HG03521 (cell line): Measurements from ENCODE around the gene RARG.

ENCODE experiments used
- ATAC-seq: cut with Tn5 transposase; IDR thresholded peaks from one replicate; pipeline ENCODE4 v1.9.1; 2021; ENCODE audit warnings: mild to moderate bottlenecking, moderate library complexity; ENCODE audit not compliant: unreplicated experiment

The RARG gene

DNA sequence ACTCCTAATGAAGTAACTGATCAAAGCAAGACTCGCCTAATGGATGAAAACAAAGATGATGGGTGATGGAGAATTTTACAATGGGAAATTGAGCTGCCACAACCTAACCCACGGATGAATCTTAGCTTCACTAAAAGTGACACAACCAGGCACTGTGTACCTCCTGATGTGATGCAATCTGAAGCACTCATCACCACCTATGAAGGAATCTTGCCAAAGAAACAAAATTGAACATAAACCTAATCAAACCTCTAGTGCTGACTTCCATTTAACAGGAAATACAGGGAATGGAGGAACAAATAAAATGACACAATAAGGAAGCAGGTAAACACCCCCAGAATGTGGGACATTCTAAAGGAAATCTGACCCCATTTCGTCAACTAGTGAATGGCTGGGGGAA, 13.3 kb upstream of the RARG start:
- no peak for ATAC-seq

GRCh38 chr12:53244337-53244736, 12.3 kb upstream of the RARG start:
- ATAC-seq, result no peak

GRCh38 chr12:53241623-53242412, 9.8 kb upstream of the RARG start:
- ATAC-seq, result no peak

- no peak for ATAC-seq
Observed at GRCh38 chr12:53239643-53240258, 7.7 kb upstream of the RARG start.

DNA sequence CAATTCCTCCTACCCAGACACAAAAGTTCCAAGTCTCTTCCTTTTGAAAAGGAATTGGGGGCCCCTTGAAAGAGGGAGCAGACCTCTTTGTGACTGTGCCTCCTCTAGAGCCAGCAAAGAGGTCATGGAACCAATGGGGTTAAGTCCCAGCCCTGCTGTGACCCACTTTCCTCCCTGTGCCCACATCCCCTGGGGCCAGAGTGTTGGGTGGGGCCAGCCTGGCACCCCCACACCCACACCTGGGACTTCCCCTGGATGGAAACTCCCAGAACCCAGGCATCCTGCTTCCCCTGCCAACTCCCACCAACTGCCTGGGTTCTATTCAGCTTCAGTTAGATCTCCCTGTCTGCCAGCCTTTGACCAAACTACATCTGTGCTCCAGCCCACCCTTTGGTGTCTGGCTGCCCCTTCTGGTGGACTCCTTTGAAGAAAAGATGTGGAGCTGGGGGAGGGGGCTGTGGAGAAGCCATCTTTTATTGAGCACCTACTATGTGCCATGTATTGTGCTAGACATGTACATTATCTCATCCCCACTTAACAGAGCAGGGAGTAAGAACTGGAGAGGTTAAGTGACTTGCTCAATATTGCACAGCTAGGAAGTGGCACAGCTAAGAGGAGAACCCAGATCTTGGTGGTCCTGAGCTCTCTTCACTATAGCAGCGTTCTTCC, 4.6 kb upstream of the RARG start:
- ATAC-seq, result no peak

DNA sequence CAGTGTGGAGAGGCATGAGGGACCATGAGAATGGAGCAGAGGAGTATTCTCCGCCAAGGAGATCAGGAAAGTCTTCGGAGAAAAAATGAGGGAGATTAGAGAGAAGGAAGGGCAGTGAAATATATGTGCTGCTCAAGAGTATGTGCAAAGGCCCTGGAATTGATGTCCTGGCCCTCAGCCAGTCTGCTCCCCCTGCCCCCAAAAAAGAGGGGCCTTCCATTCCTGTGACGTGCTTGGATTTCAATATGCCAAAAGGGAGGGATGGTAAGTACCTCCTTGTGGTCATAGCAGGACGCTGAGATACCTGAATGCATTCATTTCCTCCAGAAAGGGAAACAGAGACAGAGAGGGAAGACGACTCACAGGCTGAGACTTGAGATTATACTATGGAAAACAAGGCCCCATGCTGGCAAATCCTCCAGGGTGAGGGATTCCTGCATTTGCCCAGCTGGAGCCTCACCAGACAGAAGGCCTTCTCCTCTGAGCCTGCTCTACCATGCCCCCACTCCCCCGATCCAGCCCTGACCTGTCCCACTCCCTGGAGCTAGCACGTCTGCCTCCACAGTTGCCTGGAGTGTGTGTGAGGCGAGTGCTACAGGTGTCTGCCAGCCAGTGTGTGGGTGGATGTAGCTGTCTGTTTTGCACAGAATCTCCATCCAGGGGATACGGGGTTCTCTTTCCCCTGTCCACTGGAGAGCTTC, 3.9 kb upstream of the RARG start:
- no peak for ATAC-seq

GRCh38 chr12:53235164-53235563, 3.2 kb upstream of the RARG start:
- ATAC-seq, result no peak

GRCh38 chr12:53234271-53234914, 2.4 kb upstream of the RARG start:
- no peak for ATAC-seq

- ATAC-seq, result no peak
Observed at GRCh38 chr12:53233671-53234121, 1.7 kb upstream of the RARG start.

DNA sequence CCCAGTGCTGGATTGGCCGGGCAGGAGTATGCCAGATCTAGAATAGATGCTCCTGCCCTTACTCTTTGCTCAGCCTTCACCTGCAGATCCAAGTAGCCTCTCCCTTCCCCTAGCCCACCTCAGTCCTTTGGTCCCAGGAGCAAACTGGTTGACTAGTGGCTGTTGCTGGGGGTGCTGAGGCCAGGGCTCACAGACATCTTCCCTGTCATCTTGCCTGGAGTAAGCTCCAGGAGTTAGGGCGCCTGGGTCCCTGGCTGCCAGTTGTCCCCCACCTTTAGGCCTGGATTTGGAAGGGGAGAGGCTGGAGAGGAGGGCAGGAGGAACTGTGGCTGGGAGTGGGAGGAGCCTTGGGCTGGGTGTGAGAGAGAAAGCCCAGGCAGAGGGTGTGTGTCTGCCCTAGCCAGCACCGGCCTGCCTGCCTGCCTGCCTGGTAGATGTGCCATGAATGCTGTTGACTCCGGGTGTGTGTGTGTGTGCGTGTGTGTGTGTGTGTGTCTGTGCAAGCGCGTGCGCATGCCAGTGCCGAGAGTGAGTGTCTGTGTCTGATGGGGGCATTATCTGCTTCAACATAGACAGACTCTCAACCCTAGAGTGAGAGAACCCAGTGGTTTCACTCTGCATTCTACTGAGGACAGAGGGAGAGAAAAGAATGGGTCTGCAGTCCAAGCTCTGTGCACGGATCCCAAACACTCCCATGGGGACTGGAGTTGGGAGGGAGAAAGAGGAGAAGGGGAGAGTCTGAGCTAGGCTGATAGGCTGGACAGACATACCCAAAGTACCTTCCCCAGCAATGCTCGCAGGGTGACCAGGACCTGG, 845 bp upstream of the RARG start:
- no peak for ATAC-seq

- ATAC-seq, result no peak
Observed at GRCh38 chr12:53231671-53231920, 413 bp downstream of the RARG start.

- ATAC-seq, result no peak
Observed at GRCh38 chr12:53230108-53230845, 1.7 kb downstream of the RARG start.

DNA sequence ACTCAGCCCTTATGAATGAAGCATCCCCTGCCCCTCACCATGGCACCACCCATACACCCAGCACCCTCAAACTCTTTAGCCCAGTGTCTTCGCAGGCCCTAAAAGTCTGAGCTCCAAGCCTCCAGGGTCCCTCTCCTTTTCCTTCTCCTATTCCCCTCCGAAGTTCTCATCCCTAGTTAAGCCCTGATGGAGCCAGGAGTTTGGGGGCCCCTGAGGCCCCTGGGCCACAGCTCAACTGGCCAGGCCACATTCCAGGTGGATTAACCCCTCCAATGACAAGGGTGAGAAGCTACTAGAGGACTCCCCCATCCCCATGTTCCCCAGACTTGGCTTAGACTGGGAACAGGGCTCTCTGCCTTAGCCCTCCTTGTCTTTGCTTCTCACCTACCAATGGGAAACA, 2.6 kb downstream of the RARG start:
- no peak for ATAC-seq

- no peak for ATAC-seq
Observed at GRCh38 chr12:53227836-53228235, 4.2 kb downstream of the RARG start.

- ATAC-seq, result no peak
Observed at GRCh38 chr12:53227341-53227740, 4.7 kb downstream of the RARG start.

DNA sequence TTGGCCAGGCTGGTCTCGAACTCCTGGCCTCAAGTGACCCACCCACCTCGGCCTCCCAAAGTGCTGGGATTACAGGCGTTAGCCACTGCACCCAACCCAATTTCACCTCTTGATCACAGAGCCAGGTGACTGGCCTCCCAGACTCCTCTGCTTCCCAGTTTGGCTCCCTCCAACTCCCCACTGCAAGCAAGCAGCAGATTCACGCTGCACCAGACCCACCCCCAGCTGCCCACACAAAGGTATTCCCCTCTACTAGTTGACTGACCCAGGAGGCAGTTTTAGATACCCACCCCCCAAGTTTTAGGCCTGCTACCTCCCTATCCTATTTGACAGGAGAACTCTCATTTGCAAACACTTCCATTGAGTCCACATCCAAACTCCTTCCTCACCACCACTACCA, 5.2 kb downstream of the RARG start:
- no peak for ATAC-seq

DNA sequence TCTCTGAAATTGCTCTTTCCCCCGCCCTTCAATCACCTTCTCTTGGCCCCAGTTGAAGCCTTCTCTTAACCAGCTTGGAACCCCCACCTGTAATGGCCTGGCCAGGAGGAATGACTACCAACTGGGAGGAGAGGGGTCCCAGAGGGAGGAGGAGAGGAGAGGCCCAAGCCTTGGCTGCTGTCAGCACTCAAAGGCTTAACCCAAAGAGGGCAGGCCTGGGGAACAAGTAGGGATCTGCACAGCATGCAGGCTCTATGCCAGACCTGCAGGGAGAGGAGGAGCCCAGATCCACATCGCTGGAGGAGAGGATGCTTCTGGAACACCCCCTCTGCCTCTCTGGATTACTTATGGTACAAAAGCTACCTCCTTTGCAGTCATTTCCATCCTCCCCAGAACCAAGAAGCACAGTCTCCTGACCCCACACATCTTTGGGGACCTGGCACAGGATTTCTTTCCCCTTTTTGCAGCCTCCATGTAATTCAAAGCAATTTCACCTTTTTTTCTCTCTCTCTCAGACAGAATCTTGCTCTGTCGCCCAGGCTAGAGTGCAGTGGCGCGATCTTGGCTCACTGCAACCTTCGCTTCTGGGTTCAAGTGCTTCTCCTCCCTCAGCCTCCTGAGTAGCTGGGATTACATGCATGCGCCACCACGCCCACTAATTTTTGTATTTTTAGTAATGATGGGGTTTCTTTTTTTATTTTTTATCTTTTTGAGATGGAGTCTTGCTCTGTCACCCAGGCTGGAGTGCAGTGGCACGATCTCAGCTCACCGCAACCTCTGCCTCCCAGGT, 6.2 kb downstream of the RARG start:
- ATAC-seq, result no peak

- ATAC-seq, result no peak
Observed at GRCh38 chr12:53224897-53225634, 6.9 kb downstream of the RARG start.
